Raji (cell line): ENCODE data around the gene MLST8.

Source experiments
- POLR2A ChIP-seq: IDR thresholded peaks from 2 replicates; pipeline ENCODE4 v1.6.1; 2011; ENCODE audit warnings: low read depth, low read length, control low read depth; ENCODE audit not compliant: insufficient read depth

The MLST8 gene

DNA sequence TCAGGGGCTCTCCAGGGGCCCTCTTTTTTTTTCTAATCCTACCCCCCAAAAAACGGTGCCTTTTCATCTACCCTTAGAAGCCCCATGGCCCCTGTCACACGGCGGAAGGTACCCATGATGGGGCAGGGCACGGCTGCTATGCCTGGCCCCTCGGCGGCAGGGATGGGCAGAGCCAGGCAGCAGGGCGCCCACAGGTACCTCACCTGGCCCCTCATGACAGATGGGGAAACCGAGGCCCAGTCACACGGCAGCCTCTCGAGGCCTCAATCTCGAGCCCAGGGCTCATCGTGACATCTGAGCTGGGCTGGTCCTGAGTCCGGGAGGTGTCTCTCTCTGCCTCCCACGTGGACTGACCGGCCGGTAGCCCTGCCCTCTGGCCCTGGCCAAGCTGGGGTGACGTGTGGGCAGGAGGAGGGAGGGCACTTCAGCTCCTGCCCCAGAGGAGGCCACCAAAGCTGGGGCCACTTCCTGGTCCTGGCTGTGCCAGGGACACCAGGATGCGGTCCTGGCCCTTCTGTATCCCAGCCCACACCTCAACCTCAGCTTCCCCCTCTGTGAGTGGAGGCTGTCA is 38.1 kb upstream of the MLST8 start:
- no peak for TF ChIP-seq POLR2A

DNA sequence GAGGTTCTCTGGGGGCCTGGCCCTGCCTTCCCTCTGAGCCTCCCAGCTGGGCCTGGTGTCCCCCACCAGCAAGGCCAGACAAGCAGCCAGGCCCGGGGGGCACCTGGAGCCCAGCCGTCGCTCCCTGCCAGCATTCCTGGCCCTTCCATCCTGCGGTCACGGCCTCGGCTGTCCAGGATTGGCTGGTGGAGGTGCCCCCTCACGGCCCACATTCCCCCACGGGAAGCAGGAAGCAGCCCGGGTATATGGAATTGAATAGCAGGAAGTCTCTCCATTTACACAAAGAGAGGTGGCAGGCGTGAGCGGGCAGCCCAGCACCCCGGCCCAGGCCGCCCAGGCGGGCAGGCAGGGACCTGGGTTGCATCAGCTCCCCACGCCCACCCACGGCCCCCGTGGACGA is 35.2 kb upstream of the MLST8 start:
- no peak for TF ChIP-seq POLR2A

DNA sequence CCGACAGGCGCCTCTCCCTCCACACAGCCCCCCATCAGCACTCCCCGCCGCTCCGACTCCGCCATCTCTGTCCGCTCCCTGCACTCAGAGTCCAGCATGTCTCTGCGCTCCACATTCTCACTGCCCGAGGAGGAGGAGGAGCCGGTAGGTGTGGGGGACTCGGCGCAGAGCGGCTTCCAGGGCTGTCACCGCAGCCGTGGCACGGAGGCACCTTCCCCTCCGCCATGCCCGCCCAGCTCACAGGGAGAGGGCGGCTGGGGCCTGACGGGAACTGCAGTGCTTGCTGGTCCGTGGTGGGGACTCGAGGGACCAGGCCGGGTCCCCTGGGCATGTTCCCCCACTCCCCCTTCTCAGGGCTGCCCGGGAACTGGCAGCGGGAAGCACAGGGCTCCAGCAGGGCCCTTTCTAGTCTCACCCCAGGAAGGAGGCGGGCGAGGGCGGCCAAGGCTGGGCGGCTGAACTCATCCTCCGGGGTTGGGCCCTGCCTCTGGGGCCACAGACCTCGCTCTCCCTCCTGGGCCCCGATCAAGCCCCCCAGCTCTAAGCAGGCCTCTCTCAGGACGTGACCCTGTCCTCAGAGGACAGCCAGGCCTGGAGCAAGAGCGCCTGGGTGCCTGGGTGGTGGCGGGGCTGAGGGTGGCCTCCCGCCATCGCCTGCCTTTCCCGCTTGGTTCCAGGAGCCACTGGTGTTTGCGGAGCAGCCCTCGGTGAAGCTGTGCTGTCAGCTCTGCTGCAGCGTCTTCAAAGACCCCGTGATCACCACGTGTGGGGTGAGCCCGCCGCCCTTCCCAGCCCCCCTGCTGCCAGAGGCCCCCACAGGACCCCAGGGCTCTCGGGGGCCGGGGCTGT is 34.4 kb upstream of the MLST8 start:
- TF ChIP-seq POLR2A = no peak

GRCh38 chr16:2171601-2172178 is 33.6 kb upstream of the MLST8 start:
- no peak for TF ChIP-seq POLR2A

GRCh38 chr16:2172688-2173335 is 32.4 kb upstream of the MLST8 start:
- no peak for TF ChIP-seq POLR2A

GRCh38 chr16:2173366-2173765 is 31.9 kb upstream of the MLST8 start:
- TF ChIP-seq POLR2A = no peak

- TF ChIP-seq POLR2A = no peak
Observed at GRCh38 chr16:2173916-2174315, 31.3 kb upstream of the MLST8 start.

- no peak for TF ChIP-seq POLR2A
Observed at GRCh38 chr16:2174396-2175131, 30.7 kb upstream of the MLST8 start.

DNA sequence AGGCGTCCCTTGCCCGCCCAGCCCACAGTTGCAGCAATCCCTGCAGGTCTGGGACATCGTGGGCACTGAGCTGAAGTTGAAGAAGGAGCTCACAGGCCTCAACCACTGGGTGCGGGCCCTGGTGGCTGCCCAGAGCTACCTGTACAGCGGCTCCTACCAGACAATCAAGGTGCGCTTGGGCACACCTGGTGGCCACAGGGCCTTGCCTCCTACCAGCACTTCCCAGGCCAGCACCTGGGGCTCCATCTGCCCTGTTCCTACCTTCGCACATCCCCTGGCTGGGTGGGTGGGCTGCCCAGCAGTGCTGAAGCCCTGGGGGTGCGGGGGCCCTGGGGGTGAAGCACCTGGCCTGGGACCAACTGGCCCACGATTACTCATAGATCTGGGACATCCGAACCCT is 29.8 kb upstream of the MLST8 start:
- TF ChIP-seq POLR2A = no peak

DNA sequence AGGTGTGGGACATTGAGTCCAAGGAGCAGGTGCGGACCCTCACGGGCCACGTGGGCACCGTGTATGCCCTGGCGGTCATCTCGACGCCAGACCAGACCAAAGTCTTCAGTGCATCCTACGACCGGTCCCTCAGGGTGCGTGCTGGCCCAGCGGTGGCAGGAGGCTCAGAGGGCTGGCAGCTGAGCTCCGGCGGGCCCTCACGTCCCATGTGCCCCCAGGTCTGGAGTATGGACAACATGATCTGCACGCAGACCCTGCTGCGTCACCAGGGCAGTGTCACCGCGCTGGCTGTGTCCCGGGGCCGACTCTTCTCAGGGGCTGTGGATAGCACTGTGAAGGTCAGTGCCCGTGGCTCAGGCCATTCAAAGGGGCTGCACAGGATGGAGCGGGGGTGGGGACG is 29.2 kb upstream of the MLST8 start:
- TF ChIP-seq POLR2A = no peak

DNA sequence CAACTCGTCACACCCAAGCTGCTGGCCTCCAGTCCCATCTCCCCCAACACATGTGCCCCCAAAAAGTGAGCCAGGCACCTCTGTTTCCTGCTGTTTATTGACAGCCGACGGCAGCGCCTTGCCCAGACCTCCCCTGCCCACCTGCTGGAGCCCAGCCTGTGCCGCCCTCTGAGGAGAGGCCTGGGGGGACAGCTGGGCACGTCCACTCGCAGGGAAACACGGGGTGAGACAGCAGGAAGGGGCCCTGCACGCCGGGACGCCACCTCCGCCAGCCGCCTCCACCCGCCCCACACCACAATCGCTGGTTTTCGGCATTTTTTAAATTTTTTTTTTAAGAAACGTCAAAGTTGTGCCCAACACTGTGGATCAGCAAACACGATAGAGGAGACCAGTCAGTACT is 28.2 kb upstream of the MLST8 start:
- TF ChIP-seq POLR2A = no peak

- no peak for TF ChIP-seq POLR2A
Observed at GRCh38 chr16:2177561-2177960, 27.7 kb upstream of the MLST8 start.

DNA sequence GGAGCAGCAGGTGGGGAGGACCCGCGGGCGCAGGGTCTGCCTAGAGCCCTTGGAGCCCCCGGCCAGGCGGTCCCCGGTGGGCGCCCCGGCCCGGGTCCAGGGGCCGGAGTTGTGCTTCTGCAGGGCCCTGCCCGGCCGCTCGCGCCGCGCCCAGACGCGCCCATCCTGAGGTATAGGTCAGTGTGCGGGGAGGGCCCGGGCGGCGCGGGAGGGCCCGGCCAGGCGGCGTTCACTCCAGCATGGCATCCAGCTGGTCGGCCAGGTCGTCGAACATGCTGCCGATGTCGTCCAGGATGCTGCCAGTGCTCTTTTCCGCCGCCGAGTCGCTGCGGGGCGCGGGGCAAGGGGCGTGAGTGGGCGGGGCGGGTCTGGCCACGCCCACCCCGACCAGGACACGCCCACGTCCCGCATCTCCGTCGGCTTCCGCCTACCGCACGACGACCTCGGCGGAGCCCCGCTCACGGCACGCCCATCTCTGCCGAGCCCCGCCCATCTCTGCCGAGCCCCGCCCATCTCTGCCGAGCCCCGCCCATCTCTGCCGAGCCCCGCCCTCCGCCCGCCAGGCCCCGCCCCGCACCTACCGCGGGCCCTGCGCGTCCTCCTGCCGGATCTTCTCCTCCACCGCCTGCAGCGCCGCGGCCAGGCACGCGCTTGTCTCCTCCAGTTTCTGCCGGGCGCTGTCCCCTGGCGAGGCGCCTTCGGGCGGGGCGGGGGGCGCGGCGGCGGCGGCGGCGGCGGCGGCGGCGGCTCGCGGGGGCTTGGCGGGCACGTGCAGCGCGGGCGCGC is 26.7 kb upstream of the MLST8 start:
- no peak for TF ChIP-seq POLR2A

- no peak for TF ChIP-seq POLR2A
Observed at GRCh38 chr16:2179107-2179501, 26.1 kb upstream of the MLST8 start.
